HCT116 (cell line): ENCODE data around the gene UTP18. TPM values are rescaled to one million over a fixed set of nuclear protein-coding genes. Genes with fewer than 3 reads are reported as not detected.
"Not testable (repeated sequence)": the region's sequence is repeated elsewhere in the genome, so short reads cannot be mapped to it uniquely, and the experiment has no call there.

Experiments used
- ATAC-seq: fragments of 200-7000 bp; cut with Tn5 transposase; 2 replicates; pipeline ENCODE4 v1.9.1; 2020; ENCODE audit warnings: mild to moderate bottlenecking, moderate library complexity
- BruUV-seq: library from RNA; stranded (reverse); fragments of 400-500 nt; replicated peaks from 2 replicates; lab custom pipeline; 2021; lab: Mats Ljungman, UMichigan
- CTCF ChIA-PET: fragments of 300-600 bp; sonication (Branson Sonifier 250); formaldehyde crosslinking; loops from one replicate; lab custom pipeline; 2021; ENCODE audit warnings: antibody characterized with exemption; lab: Charles Lee
- POLR2A ChIA-PET: fragments of 300-600, 350-600 bp; sonication (Branson Sonifier 250); formaldehyde crosslinking; loops from one replicate; lab custom pipeline; 2021; ENCODE audit warnings: antibody characterized with exemption; lab: Charles Lee
- RAD21 ChIA-PET, 2 experiments: fragments of 300-600 bp; sonication (Branson Sonifier 250); formaldehyde crosslinking; loops; one replicate each; lab custom pipeline; 2023; ENCODE audit warnings: low total read pairs in 2 of 2; ENCODE audit not compliant: uncharacterized antibody in 2 of 2, unreplicated experiment in 2 of 2, low non-redundant PET in 1 of 2; lab: Charles Lee
- DNase-seq: peaks from one replicate; pipeline ENCODE4 v3.0.0-alpha.2; 2010; ENCODE audit warnings: low read depth, low spot score
- H2AFZ ChIP-seq: fragments of 200-600 bp; shearing (Covaris generic), sonication (generic); 2 replicates; pipeline ENCODE4 v1.6.1; 2017; ENCODE audit warnings: low read depth, mixed run types, mixed read lengths, antibody characterized with exemption, low read length; ENCODE audit not compliant: poor library complexity, severe bottlenecking
- H3K27ac ChIP-seq: 2 replicates; pipeline ENCODE4 v1.5.1; 2012; ENCODE audit warnings: low read depth, low read length
- H3K27me3 ChIP-seq: fragments of 200-600 bp; sonication (generic); 2 replicates; pipeline ENCODE4 v1.6.1; 2016; ENCODE audit warnings: mixed run types, low read length, mixed read lengths; ENCODE audit not compliant: insufficient read depth
- H3K36me3 ChIP-seq, 2 experiments: fragments of 200-500 bp in 1 of 2; fragments of 200-600 bp in 1 of 2; sonication (Bioruptor generic) in 1 of 2; sonication (generic) in 1 of 2; 2 replicates each; pipeline versions ENCODE4 v1.5.1 to v1.6.1; 2014 to 2016; ENCODE audit warnings: low read length in 2 of 2, inconsistent platforms in 1 of 2, mixed read lengths in 1 of 2, mixed run types in 1 of 2; ENCODE audit not compliant: insufficient read depth in 2 of 2, control insufficient read depth in 1 of 2
- H3K4me1 ChIP-seq, 2 experiments: fragments of 200-600 bp in 1 of 2; sonication (generic) in 1 of 2; 2 replicates each; pipeline versions ENCODE4 v1.5.1 to v1.6.1; 2012 to 2017; ENCODE audit warnings: low read length in 2 of 2, inconsistent platforms in 1 of 2, mild to moderate bottlenecking in 1 of 2, mixed read lengths in 1 of 2, mixed run types in 1 of 2, moderate library complexity in 1 of 2; ENCODE audit not compliant: insufficient read depth in 2 of 2, control insufficient read depth in 1 of 2
- H3K4me2 ChIP-seq: fragments of 200-600 bp; sonication (generic); 2 replicates; pipeline ENCODE4 v1.6.1; 2017; ENCODE audit warnings: mixed run types, low read length, mixed read lengths
- H3K4me3 ChIP-seq, 2 experiments: fragments of 200-600 bp in 1 of 2; sonication (generic) in 1 of 2; replicated peaks in 1 of 2; 2 replicates each; pipeline ENCODE4 v1.5.1; 2011 to 2016; ENCODE audit warnings: low read length in 2 of 2, control low read depth in 1 of 2, low read depth in 1 of 2, mild to moderate bottlenecking in 1 of 2, mixed read lengths in 1 of 2, mixed run types in 1 of 2
- H3K79me2 ChIP-seq: fragments of 200-600 bp; sonication (generic); 2 replicates; pipeline ENCODE4 v1.6.1; 2017; ENCODE audit warnings: mild to moderate bottlenecking, mixed run types, low read length, moderate library complexity, mixed read lengths; ENCODE audit not compliant: insufficient read depth
- H3K9ac ChIP-seq: fragments of 200-600 bp; sonication (generic); 2 replicates; pipeline ENCODE4 v1.6.1; 2016; ENCODE audit warnings: low read length, mixed read lengths
- H3K9me2 ChIP-seq: fragments of 200-600 bp; sonication (generic), shearing (Covaris generic); 2 replicates; pipeline ENCODE4 v1.6.1; 2017; ENCODE audit warnings: mixed run types, mild to moderate bottlenecking, moderate library complexity; ENCODE audit not compliant: insufficient read depth
- H3K9me3 ChIP-seq, 2 experiments: fragments of 200-500 bp in 1 of 2; fragments of 200-600 bp in 1 of 2; sonication (Bioruptor generic) in 1 of 2; sonication (generic) in 1 of 2; 2 replicates each; pipeline ENCODE4 v1.6.1; 2014 to 2017; ENCODE audit warnings: low read length in 2 of 2, mixed read lengths in 2 of 2, inconsistent platforms in 1 of 2, low read depth in 1 of 2, mild to moderate bottlenecking in 1 of 2, mixed run types in 1 of 2, moderate library complexity in 1 of 2; ENCODE audit not compliant: control insufficient read depth in 1 of 2, insufficient read depth in 1 of 2
- H4K20me1 ChIP-seq: fragments of 200-600 bp; sonication (generic), shearing (Covaris generic); 2 replicates; pipeline ENCODE4 v1.6.1; 2017; ENCODE audit warnings: mixed run types, mild to moderate bottlenecking, moderate library complexity; ENCODE audit not compliant: insufficient read depth
- ELF1 ChIP-seq: IDR thresholded peaks from 2 replicates; pipeline ENCODE4 v1.6.1; 2012; ENCODE audit warnings: low read depth, borderline replicate concordance
- JUND ChIP-seq: IDR thresholded peaks from 2 replicates; pipeline ENCODE4 v1.6.1; 2012
- intact Hi-C: fragments of 100-400 bp; cut with micrococcal nuclease; formaldehyde crosslinking; loops from 2 replicates; pipeline ENCODE4 v1.10.0; 2022
- total RNA-seq: library from RNA; stranded (reverse); gene quantifications from one replicate; pipeline ENCODE4 v1.2.1, GENCODE V29; 2021; ENCODE audit not compliant: unreplicated experiment
- TF ChIP-seq, protein P1 (sequence below), 3 experiments: fragments of 200-600 bp in 1 of 3; sonication (generic) in 1 of 3; IDR thresholded peaks in 2 of 3; conservative IDR thresholded peaks in 1 of 3; 2 replicates each; pipeline ENCODE4 v1.5.1; 2012 to 2017; ENCODE audit warnings: low read depth in 2 of 3, low read length in 2 of 3, antibody characterized with exemption in 1 of 3, borderline replicate concordance in 1 of 3, control low read depth in 1 of 3, mild to moderate bottlenecking in 1 of 3, mixed read lengths in 1 of 3, mixed run types in 1 of 3, moderate library complexity in 1 of 3; ENCODE audit not compliant: insufficient read depth in 1 of 3
- TF ChIP-seq, protein P2 (sequence below): IDR thresholded peaks from 2 replicates; pipeline ENCODE4 v1.6.1; 2011; ENCODE audit warnings: mild to moderate bottlenecking, low read length, moderate library complexity; ENCODE audit not compliant: insufficient replicate concordance; ENCODE audit errors: extremely low read depth

The UTP18 gene
- total RNA-seq, 1 experiment from 2014 or later, result 92.6 TPM

DNA sequence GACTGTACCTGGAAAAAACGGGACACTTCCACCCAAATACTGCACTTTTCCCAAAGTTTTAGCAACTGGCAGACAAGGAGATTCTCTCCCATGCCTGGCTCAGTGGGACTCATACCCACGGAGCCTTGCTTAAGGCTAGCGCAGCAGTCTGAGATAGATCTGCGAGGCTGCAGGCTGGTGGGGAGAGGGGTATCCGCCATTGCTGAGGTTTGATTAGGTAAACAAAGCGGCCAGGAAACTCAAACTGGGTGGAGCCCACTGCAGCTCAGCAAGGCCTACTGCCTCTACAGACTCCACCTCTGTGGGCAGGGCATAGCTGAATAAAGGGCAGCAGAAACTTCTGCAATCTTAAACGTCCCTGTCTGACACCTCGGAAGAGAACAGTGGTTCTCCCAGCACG is 44.8 kb downstream of the UTP18 start:
- Histone ChIP-seq H3K9me3 (no peaks in the 10 kb centered on the region), H3K4me2 (no peak overlapping the region), H3K4me1 (no peaks in the 10 kb centered on the region), H3K27me3 (no peaks in the 10 kb centered on the region), H3K27ac (no peak overlapping the region), H3K4me3 (no peak overlapping the region), H4K20me1 (no peaks in the 10 kb centered on the region), H3K9me2 (no peaks in the 10 kb centered on the region), H3K9ac (no peak overlapping the region), H2AFZ (no peak overlapping the region), H3K79me2 (no peaks in the 10 kb centered on the region), H3K36me3 (no peaks in the 10 kb centered on the region)
- TF ChIP-seq JUND (no peak), ELF1 (no peak)
- TF ChIP-seq, protein P1, sequence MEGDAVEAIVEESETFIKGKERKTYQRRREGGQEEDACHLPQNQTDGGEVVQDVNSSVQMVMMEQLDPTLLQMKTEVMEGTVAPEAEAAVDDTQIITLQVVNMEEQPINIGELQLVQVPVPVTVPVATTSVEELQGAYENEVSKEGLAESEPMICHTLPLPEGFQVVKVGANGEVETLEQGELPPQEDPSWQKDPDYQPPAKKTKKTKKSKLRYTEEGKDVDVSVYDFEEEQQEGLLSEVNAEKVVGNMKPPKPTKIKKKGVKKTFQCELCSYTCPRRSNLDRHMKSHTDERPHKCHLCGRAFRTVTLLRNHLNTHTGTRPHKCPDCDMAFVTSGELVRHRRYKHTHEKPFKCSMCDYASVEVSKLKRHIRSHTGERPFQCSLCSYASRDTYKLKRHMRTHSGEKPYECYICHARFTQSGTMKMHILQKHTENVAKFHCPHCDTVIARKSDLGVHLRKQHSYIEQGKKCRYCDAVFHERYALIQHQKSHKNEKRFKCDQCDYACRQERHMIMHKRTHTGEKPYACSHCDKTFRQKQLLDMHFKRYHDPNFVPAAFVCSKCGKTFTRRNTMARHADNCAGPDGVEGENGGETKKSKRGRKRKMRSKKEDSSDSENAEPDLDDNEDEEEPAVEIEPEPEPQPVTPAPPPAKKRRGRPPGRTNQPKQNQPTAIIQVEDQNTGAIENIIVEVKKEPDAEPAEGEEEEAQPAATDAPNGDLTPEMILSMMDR (IDR thresholded peaks at IDR 0.05 in 2 of 3, conservative IDR thresholded peaks at IDR 0.05 in 1 of 3; ENCODE audit: borderline replicate concordance in 1 of 3, insufficient read depth in 1 of 3, low read depth in 2 of 3, low read length in 2 of 3), result no peak
- TF ChIP-seq, protein P2, sequence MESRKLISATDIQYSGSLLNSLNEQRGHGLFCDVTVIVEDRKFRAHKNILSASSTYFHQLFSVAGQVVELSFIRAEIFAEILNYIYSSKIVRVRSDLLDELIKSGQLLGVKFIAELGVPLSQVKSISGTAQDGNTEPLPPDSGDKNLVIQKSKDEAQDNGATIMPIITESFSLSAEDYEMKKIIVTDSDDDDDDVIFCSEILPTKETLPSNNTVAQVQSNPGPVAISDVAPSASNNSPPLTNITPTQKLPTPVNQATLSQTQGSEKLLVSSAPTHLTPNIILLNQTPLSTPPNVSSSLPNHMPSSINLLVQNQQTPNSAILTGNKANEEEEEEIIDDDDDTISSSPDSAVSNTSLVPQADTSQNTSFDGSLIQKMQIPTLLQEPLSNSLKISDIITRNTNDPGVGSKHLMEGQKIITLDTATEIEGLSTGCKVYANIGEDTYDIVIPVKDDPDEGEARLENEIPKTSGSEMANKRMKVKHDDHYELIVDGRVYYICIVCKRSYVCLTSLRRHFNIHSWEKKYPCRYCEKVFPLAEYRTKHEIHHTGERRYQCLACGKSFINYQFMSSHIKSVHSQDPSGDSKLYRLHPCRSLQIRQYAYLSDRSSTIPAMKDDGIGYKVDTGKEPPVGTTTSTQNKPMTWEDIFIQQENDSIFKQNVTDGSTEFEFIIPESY, result no peak
- BruUV-seq, result no TSS peak
- DNase-seq, result no peak
- intact Hi-C loops, result no loop called here
- ChIA-PET RAD21 (no interaction called here), POLR2A (no interaction called here), CTCF (no interaction called here)
- no peak for ATAC-seq

DNA sequence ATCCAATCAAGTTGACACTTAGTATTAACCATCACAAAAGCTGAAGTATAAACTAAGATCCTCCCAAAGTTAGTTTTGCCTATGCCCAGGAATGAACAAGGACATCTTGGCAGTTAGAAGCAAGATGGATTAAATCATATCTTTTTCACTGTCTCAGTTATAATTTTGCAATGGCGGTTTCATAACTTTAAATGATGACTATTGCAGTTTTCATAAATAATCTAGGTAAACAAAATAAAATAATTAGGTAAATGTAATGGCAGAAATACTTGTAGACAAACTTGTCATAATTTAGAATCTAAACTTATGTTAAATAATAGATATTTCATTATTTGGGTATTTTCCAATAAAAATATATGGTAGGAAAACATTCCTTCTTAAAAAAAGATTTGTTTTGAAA is 51.7 kb downstream of the UTP18 start:
- H2AFZ ChIP-seq, H3K4me3 ChIP-seq, H3K4me1 ChIP-seq, BruUV-seq, H3K79me2 ChIP-seq, H3K27ac ChIP-seq, H3K9ac ChIP-seq, H3K36me3 ChIP-seq, intact Hi-C loops, H3K27me3 ChIP-seq, H3K4me2 ChIP-seq, H4K20me1 ChIP-seq, POLR2A ChIA-PET, ATAC-seq, H3K9me2 ChIP-seq, RAD21 ChIA-PET, H3K9me3 ChIP-seq, DNase-seq: not testable (repeated sequence)
- CTCF ChIA-PET, result interaction anchor here (1.3 to 2.4 kb wide), 2 partner anchors 13 kb away, joined by 3 to 5 read pairs; no protein-coding TSS in a partner anchor
